Measurements from ENCODE around the gene PTBP3.

Gene PTBP3

GRCh38 chr9:112239708-112240107 is 93.7 kb downstream of the PTBP3 start:
- Histone ChIP-seq H2AFZ (ENCODE audit: low read length) (no peak overlapping the region), H3K36me3 (ENCODE audit: insufficient read depth, low read length) (peaks cover 32% of the 10 kb centered on the region), H4K20me1 (ENCODE audit: insufficient read depth, low read length) (no peaks in the 10 kb centered on the region), H3K4me1 (ENCODE audit: insufficient read depth, low read length, severe bottlenecking) (no peaks in the 10 kb centered on the region), H3K9me3 (ENCODE audit: low read length) (no peaks in the 10 kb centered on the region), H3K4me3 (ENCODE audit: low read depth, low read length, poor library complexity, severe bottlenecking) (no peak overlapping the region), H3K27ac (ENCODE audit: low read depth, low read length, poor library complexity, severe bottlenecking) (no peak overlapping the region), H3F3A (ENCODE audit: insufficient read depth, low read length) (no peaks in the 10 kb centered on the region), H3K79me2 (ENCODE audit: insufficient read depth, low read length) (no peaks in the 10 kb centered on the region), H3K27me3 (ENCODE audit: insufficient read depth, low read length) (no peaks in the 10 kb centered on the region), H3K4me2 (ENCODE audit: low read length) (no peak overlapping the region), H3K9me2 (ENCODE audit: low read depth, low read length) (no peaks in the 10 kb centered on the region), H3K9ac (ENCODE audit: low read length) (no peak overlapping the region)
- TF ChIP-seq CTCF (IDR thresholded peaks at IDR 0.05; ENCODE audit: low read length) (no peak), EZH2 (IDR thresholded peaks at IDR 0.05; ENCODE audit: borderline replicate concordance, low read length) (no peak)

- Histone ChIP-seq H3K27me3 (ENCODE audit: insufficient read depth, low read length) (no peaks in the 10 kb centered on the region), H3K9ac (ENCODE audit: low read length) (no peak overlapping the region)
Observed at GRCh38 chr9:112239284-112239683, 94.1 kb downstream of the PTBP3 start.

DNA sequence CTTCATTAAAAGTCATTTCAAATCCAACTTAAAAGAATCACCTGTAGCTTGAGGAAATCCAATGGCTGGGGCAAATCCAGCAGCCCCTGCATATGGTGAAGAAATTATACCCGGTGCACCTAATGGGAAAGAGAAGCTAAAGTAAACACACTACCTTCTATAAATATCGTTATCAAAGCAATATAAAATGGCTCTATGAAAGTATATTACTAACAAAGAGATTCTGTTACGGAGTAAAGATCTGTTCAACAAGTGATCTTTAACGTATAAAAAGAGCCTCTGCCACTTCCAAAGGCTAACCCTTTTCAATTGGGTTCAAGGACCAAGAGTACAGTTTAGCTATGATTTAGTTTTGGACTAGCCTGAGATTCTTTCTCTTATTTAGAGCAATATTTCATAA is 98.6 kb downstream of the PTBP3 start:
- Histone ChIP-seq H3K9me2 (ENCODE audit: low read depth, low read length) (no peaks in the 10 kb centered on the region), H3K4me2 (ENCODE audit: low read length) (no peak overlapping the region), H3K27ac (ENCODE audit: low read depth, low read length, poor library complexity, severe bottlenecking) (no peak overlapping the region), H4K20me1 (ENCODE audit: insufficient read depth, low read length) (no peaks in the 10 kb centered on the region), H2AFZ (ENCODE audit: low read length) (no peak overlapping the region), H3K4me1 (ENCODE audit: insufficient read depth, low read length, severe bottlenecking) (no peaks in the 10 kb centered on the region), H3K4me3 (ENCODE audit: low read depth, low read length, poor library complexity, severe bottlenecking) (no peak overlapping the region), H3F3A (ENCODE audit: insufficient read depth, low read length) (no peaks in the 10 kb centered on the region), H3K79me2 (ENCODE audit: insufficient read depth, low read length) (no peaks in the 10 kb centered on the region), H3K9ac (ENCODE audit: low read length) (no peak overlapping the region), H3K9me3 (ENCODE audit: low read length) (no peaks in the 10 kb centered on the region), H3K27me3 (ENCODE audit: insufficient read depth, low read length) (no peaks in the 10 kb centered on the region), H3K36me3 (ENCODE audit: insufficient read depth, low read length) (peaks cover 32% of the 10 kb centered on the region; the same call in 1 of the 2 replicates)
- TF ChIP-seq EZH2 (IDR thresholded peaks at IDR 0.05; ENCODE audit: borderline replicate concordance, low read length) (no peak), CTCF (IDR thresholded peaks at IDR 0.05; ENCODE audit: low read length) (no peak)

More at GRCh38 chr9:112239284-112239683, 94.1 kb downstream of the PTBP3 start:
- peaks cover 35% of the 10 kb centered on the region for H3K36me3 ChIP-seq (ENCODE audit: insufficient read depth, low read length)
- no peak overlapping the region for H3K4me3 ChIP-seq (ENCODE audit: low read depth, low read length, poor library complexity, severe bottlenecking)
- H3F3A ChIP-seq (ENCODE audit: insufficient read depth, low read length) = no peaks in the 10 kb centered on the region
- H3K27ac ChIP-seq (ENCODE audit: low read depth, low read length, poor library complexity, severe bottlenecking) = no peak overlapping the region
- H3K79me2 ChIP-seq (ENCODE audit: insufficient read depth, low read length) = no peaks in the 10 kb centered on the region
- no peaks in the 10 kb centered on the region for H3K9me2 ChIP-seq (ENCODE audit: low read depth, low read length)
- TF ChIP-seq CTCF (IDR thresholded peaks at IDR 0.05; ENCODE audit: low read length) = no peak
- TF ChIP-seq EZH2 (IDR thresholded peaks at IDR 0.05; ENCODE audit: borderline replicate concordance, low read length) = no peak
- no peak overlapping the region for H3K4me2 ChIP-seq (ENCODE audit: low read length)
- H4K20me1 ChIP-seq (ENCODE audit: insufficient read depth, low read length) = no peaks in the 10 kb centered on the region
- no peak overlapping the region for H2AFZ ChIP-seq (ENCODE audit: low read length)
- H3K4me1 ChIP-seq (ENCODE audit: insufficient read depth, low read length, severe bottlenecking) = no peaks in the 10 kb centered on the region
- no peaks in the 10 kb centered on the region for H3K9me3 ChIP-seq (ENCODE audit: low read length)
